Activated CD4-positive, CD25-positive, alpha-beta regulatory T cell treated with anti-CD3 and anti-CD28 coated beads, Interleukin-2, amount 50 U/mL, for 72 hours (primary cell): Measurements from ENCODE around the gene RHAG.
"Not testable (repeated sequence)": the region's sequence is repeated elsewhere in the genome, so short reads cannot be mapped to it uniquely, and the experiment has no call there.

Experiments
- DNase-seq: peaks from one replicate; pipeline ENCODE4 v3.0.0; 2021

Gene RHAG

DNA sequence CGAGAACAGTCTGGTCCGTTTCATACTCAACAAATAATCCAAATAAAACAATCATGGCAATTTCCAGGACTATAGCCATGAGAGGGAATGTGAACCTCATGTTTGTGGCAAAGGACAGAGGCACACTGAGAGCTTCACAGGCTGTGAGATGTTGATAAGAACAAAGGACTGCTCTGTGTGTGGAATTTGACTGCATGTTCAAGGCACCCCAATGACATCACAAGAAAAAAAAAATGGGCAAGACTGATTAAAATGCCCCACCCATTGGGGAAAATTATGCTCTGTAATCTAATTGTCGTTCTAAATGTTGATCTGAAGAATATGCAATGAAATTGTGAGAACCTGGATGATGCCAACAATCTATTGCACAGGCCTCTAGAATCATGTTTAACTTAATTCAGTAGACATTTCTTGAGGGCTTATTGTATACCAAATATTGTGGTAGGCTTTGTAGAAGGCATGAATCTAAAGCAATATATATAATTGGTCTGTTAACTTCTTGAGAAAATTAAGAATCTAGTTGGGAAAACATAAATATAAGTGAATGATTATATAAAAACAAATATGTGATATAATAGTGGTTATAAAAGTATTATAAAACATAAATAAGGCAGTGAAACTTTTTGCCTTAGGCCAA is at the start of gene RHAG:
Gene RHAG (minus strand): TSS at position 127 of the 637 bp plus-strand sequence. CDS start 27 bp downstream, at position 100.
- no peak for DNase-seq

- DNase-seq: no peak
Observed at GRCh38 chr6:49676671-49677281, 40.1 kb upstream of the RHAG start.

DNA sequence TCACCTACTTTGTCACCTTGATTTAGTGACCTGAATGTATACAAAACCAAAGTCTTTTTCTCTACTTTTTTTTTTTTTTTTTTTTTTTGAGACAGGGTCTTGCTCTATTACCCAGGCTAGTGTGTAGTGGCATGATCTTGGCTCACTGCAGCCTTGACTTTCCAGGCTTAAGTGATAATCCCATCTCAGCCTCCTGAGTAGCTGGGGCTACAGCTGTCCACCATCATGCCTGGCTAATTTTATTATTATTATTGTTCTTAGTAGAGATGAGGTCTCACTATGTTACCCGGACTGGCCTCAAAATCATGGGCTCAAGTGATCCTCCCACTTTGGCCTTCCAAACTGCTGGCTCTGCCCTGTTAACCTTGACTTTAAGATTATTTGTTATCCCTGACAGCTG is 39.2 kb upstream of the RHAG start:
- DNase-seq: no peak

- DNase-seq: no peak
Observed at GRCh38 chr6:49668083-49668511, 31.5 kb upstream of the RHAG start.

DNA sequence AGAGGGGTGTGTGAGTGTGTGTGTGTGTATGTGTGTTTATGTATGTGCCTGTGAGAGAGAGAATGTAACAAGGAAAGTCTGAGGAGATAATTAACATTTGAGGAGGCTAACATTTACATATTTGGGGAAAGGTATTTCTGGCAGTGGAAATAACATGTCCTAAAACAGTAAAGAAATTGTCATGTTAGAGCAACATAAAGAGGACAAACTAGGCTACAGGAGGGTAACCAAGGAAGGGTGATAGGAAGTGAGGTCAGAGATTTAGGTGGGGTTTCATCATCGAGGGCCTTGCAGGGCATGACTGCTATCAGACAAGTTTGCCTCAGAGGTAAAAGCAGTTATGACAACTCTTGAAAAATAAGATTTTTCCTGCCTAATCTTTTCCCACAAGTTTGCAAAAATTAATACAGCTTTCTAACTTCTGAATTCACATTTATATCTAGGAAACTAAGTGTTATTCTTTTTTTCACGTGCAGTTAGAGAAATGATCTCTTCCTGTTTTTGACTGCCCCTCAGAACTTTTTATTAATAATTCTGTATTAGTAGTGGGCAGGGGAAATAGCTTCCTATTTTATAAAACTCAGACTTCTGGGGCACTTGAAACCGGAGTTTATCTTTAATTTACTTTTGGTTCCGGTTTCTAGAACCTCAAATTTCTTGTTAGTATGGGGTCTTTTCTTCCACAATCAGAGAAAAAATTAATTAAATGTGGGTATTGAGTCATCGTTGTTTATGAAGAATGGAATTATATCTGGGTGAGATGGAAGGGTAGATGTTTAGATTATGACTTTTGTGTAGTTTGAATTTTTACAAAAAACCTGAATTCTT is 30.5 kb upstream of the RHAG start:
- DNase-seq: no peak

GRCh38 chr6:49666480-49666879 is 29.8 kb upstream of the RHAG start:
- no peak for DNase-seq

GRCh38 chr6:49664817-49665216 is 28.2 kb upstream of the RHAG start:
- DNase-seq: no peak

GRCh38 chr6:49664054-49664453 is 27.4 kb upstream of the RHAG start:
- not testable (repeated sequence) for DNase-seq

- DNase-seq: no peak
Observed at GRCh38 chr6:49662892-49663261, 26.2 kb upstream of the RHAG start.

DNA sequence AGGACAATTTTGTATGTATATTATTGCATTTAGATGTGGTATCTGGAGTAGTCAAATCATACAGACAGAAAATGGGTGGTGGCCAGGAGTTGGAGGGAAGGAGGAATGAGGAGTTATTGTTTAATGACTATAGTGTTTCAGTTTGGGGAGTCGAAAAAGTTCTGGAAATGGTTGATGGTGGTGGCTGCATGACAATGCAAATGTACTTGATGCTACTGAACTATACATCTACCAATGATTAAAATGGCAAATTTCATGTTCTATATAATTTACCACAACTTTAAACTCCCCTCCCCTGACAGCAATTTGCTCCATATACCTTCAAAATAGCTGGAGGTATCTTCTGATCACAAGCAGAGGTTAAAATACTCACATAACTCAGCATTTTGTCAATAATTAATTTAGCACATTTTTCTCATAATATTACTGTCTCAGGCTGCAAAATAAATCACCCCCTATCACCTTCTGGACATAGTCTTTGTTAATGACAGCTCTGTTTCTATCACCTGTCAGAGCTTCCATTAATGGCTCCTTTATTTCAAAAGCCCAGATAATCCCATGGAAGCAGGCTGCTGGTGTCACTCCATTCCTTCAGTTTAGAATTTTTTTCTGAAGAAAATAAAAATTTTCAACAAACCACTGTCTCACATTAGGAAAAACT is 25.7 kb upstream of the RHAG start:
- DNase-seq: no peak

DNA sequence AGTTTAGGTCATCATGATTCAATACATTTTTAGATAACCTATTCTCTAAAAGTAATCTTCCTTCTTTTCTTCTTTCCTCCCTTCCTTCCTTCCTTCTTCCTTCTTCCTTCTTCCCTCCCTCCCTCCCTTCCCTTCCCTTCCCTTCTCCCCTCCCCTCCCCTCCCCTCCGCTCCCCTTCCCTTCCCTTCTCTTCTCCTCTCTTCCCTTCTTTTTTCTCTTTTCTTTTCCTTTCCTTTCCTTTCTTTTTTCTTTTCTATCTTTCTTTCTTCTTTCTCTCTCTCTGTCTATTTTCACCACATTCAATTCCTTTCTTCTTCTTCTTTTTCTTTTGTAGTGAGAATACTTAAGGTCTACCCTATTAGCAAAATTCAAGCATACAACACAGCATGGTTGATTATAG is 17.3 kb upstream of the RHAG start:
- DNase-seq: no peak

GRCh38 chr6:49653438-49653837 is 16.8 kb upstream of the RHAG start:
- no peak for DNase-seq

- DNase-seq: no peak
Observed at GRCh38 chr6:49651239-49651638, 14.6 kb upstream of the RHAG start.

- DNase-seq: no peak
Observed at GRCh38 chr6:49649988-49650387, 13.3 kb upstream of the RHAG start.

GRCh38 chr6:49648036-49648435 is 11.4 kb upstream of the RHAG start:
- no peak for DNase-seq

DNA sequence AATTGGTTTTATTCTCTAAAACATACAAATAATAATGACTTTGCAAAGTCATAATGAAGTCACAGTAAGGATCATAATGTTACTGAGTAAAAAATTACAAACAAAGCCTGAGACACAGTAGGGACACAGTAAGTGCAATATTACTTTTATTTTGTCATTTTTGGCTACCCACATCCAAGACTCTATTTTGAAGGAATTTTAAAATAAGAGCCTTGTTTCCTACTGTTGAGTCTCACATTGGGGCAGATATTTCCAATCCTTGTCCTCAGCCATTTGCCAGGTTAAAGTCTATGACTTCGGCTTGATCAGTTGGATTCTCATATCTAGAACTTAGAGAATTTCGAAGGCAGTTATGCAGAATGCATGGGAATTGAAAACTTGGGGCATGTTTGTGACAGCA is 10.8 kb upstream of the RHAG start:
- no peak for DNase-seq

DNA sequence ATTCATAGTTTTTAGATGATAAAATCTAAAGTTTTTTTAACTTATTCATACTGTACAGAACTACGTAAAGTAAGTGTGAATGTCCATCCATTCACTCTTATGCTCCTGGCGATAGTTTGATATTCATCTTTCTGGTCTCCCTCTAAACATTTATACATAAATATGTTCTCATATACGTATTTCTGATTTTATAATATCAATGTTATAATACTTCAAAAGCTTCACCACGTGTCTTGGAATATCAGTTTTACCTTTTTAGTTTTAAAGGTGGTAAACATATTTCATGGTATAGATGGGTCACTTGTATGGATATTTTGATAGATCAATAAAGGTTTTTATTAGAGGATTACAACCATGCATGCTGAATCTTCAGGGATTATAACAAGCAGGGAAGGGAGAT is 10.3 kb upstream of the RHAG start:
- no peak for DNase-seq

DNA sequence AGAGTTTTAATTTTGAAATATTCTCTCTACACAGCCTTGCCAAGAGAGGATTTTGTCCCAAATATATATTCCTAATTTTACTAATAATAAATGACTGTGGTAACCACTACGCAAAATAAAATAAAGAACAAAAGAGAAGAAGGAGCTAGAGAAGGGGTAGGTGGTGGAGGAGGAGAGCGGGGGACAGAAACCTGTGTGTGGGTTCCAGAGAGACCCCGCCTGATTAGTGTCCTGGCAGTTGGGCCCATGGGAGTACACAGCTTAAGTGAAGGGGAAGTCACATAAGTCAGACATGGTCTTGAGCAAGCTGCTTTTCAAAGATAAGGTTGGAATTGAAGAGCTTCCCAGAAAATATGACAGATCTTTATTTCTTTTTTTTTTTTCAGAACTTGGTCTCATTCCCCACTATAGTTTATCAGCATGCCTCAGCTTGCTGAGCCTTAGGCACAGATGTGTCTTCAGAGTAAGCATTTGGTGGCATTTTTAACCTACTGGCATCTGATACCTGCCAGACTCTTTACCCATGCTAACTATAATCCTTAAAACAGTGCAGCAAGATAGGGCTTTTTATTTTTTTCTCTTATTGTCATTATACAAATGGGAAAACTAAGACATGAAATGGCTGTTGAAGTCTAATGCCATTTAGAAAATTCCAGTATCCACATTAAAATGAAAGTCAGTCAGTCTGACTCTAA is 9.6 kb upstream of the RHAG start:
- no peak for DNase-seq

GRCh38 chr6:49645139-49645538 is 8.5 kb upstream of the RHAG start:
- no peak for DNase-seq

DNA sequence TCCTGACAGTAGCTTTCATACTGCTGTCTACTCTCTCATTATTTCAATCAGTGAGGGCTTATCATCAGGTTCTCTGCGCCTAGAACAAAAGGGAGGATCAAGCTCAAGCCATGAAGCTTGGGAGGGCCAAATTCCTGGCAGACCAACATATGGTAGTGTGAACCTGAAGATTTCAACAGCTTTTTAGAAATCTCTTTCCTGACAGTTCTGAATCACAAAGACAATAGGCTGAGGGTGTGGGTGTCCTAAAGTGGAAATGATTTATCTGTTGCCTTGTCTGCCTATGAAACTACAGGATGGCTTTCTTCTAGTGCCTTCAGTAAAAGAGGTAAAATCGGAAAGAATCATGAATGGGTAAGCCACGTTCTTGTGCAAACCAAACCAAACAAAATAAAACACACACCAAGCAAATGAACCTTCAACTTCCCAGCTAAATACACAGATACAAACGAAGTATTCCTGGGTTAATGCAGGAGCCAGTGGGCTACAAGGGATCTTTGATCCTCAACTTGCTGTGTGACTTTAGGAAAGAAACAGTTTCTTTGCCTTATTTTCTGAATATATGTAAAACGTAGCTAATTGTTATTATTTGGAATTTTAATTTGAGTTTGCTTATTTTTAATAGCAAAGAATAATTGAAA is 2.7 kb upstream of the RHAG start:
- DNase-seq: no peak

- DNase-seq: no peak
Observed at GRCh38 chr6:49637350-49637731, 702 bp upstream of the RHAG start.

DNA sequence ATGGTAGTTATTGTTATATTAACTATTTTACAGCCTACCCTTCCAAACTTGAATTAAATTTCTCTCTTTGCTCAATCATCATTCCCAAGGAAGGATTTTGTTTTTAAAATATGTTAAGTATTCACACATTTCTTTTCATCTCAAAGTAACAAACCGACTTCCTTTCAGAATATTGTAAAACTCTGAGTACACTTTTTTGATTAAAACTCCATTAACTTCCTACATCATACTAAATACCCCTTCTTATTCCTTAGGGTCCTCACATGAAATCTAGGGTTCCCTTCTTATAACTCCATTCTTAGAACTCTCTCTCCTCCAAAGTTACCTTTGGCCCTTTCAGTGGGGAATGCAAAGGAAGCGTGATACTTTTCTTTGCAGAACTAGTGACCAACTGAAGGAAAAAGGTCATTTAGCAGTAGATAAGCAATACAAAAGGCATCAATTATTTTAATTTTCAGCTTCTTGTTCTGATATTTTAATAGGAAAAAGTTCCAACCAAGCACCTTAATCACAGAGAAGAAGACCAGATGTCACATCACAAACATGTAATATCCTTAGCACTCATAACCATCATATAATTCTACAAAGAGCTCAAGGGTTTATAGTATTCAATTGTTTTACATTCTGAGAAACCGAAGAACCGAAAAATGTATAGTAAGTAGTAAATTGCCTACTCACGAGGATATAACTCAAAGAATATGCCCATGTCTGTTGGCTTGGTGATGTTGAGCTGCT is 494 bp downstream of the RHAG start:
- no peak for DNase-seq
